ENCODE measurements around the gene INSM1. TPM values are rescaled to one million over a fixed set of nuclear protein-coding genes. Genes with fewer than 3 reads are reported as not detected.

INSM1 gene, protein sequence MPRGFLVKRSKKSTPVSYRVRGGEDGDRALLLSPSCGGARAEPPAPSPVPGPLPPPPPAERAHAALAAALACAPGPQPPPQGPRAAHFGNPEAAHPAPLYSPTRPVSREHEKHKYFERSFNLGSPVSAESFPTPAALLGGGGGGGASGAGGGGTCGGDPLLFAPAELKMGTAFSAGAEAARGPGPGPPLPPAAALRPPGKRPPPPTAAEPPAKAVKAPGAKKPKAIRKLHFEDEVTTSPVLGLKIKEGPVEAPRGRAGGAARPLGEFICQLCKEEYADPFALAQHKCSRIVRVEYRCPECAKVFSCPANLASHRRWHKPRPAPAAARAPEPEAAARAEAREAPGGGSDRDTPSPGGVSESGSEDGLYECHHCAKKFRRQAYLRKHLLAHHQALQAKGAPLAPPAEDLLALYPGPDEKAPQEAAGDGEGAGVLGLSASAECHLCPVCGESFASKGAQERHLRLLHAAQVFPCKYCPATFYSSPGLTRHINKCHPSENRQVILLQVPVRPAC
- not detected for total RNA-seq

DNA sequence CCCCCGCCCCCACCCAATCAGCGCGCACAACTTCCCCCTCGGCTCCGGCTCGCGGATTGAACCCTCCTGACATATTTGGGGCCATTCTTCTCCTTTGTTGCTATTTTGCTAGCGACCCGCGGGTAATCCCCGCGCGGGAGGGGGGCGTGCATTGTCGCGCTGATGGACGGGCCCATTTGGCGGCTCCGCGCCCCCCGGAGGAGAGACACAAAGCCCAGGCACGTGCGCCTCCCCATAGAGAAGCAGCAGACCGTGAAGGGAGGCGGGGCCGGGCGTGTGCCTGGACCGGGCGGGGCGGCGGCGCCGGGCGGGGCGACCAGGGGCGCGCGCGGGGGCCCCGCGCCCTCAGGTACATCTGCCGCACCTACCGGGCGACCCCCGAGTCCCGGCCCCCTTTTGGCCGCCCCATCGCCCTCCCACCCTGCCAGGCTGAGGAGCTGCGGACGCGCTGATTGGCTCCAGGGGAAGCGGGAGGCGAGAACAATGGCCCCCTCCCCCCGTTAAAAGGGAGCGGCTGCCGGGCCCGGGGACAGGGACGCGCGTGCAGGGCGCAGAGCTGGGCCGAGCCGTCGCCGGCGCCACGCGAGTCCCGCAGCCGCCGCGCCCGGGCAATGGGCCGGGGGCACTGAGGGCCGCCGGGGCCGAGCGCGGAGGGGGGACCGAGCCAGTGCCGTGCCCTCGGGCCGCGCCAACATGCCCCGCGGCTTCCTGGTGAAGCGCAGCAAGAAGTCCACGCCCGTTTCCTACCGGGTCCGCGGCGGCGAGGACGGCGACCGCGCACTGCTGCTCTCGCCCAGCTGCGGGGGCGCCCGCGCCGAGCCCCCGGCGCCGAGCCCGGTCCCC is at the start of gene INSM1:
Gene INSM1, plus strand, starts transcription at position 530 of the 843 bp plus-strand sequence. Its CDS starts 164 bp downstream, at position 694.
- DNase-seq (no peak), ATAC-seq (no peak)
- in situ Hi-C loops (cut with MboI; ENCODE audit: low sequenced_read_pairs in 4 of 4) (no loop called here), intact Hi-C loops (cut with DNase I; ENCODE audit: low total_unique reads) (no loop called here)
- H3K36me3 ChIP-seq = no peaks in the 10 kb centered on the region
- peaks cover 3 to 8% of the 10 kb centered on the region in 2 donors for H3K4me1 ChIP-seq
- no peak within 1 kb of the TSS for H3K27ac ChIP-seq
- H3K9me3 ChIP-seq = no peaks in the 10 kb centered on the region
- TF ChIP-seq POLR2A (IDR thresholded peaks at IDR 0.05) (no peak), CTCF (IDR thresholded peaks at IDR 0.05 in 4 of 5, conservative IDR thresholded peaks at IDR 0.05 in 1 of 5) (no peak)
- H3K27me3 ChIP-seq = peaks cover 66 to 72% (median 70%) of the 10 kb centered on the region in 3 donors
- H3K4me3 ChIP-seq = peak within 1 kb of the TSS in 3 of 4 donors; percentile 36 to 46 (median 39)

DNA sequence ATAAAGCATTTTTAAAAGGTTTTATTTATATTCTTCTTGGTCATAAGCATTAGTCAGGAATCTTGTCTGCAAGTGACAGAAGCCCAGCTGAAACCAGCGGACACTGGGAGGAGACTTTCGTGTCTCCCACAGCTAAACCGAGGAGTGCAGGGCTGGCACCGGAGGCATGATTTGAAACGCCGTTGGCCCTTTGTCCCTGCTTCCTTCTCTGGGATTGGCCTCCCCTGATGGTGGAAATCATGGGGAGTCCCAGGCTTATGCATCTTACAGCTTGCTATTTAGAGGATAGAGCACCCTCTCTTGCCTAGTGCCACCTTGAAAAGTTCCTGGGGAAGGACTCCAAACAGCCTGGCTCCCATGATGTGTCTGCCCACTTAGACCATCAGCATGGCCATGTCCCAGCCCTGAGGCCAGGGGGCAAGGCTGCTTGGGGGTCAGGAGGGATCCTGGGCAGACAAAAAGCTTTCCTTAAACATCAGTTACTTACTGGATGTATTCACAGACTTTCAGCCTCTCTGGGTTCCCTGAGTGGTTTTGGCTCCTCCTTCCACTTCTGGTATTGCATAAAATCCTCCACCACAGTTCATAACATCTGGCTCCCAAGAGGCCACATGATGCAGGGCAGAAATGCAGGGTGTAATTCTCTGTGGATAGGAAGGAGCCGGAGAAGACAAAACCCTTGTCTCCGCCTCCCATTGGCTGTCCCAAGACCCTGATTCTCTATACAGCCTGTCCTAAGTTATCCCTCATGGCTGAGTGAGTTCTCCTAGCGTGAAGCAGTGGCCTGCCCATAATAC is 49.3 kb upstream of the INSM1 start:
- Histone ChIP-seq H3K36me3 (no peaks in the 10 kb centered on the region), H3K9me3 (no peaks in the 10 kb centered on the region), H3K27ac (peak overlapping the region in 2 of 4 donors; percentile 20 to 26), H3K4me3 (no peak overlapping the region), H3K27me3 (no peaks in the 10 kb centered on the region), H3K4me1 (no peaks in the 10 kb centered on the region)
- DNase-seq = peak; percentile 12 to 39
- in situ Hi-C loops (cut with MboI; ENCODE audit: low sequenced_read_pairs in 4 of 4) = no loop called here
- ATAC-seq = peak in 1 of 2 donors; percentile 44
- TF ChIP-seq CTCF (IDR thresholded peaks at IDR 0.05 in 4 of 5, conservative IDR thresholded peaks at IDR 0.05 in 1 of 5) = no peak
- TF ChIP-seq POLR2A (IDR thresholded peaks at IDR 0.05) = no peak
- intact Hi-C loops (cut with DNase I; ENCODE audit: low total_unique reads) = no loop called here

GRCh38 chr20:20321134-20321533 is 46.8 kb upstream of the INSM1 start:
- no peak overlapping the region for H3K4me3 ChIP-seq
- intact Hi-C loops (cut with DNase I; ENCODE audit: low total_unique reads) (no loop called here), in situ Hi-C loops (cut with MboI; ENCODE audit: low sequenced_read_pairs in 4 of 4) (no loop called here)
- no peak for TF ChIP-seq CTCF (IDR thresholded peaks at IDR 0.05 in 4 of 5, conservative IDR thresholded peaks at IDR 0.05 in 1 of 5)
- no peak for TF ChIP-seq POLR2A (IDR thresholded peaks at IDR 0.05)
- no peak for ATAC-seq
- H3K36me3 ChIP-seq = no peaks in the 10 kb centered on the region
- H3K4me1 ChIP-seq = no peaks in the 10 kb centered on the region
- no peaks in the 10 kb centered on the region for H3K9me3 ChIP-seq
- H3K27ac ChIP-seq = no peak overlapping the region
- H3K27me3 ChIP-seq = no peaks in the 10 kb centered on the region
- no peak for DNase-seq

- no peak for DNase-seq
- no peak for ATAC-seq
- in situ Hi-C loops (cut with MboI; ENCODE audit: low sequenced_read_pairs in 4 of 4) = no loop called here
- Histone ChIP-seq H3K4me3 (no peak overlapping the region), H3K27ac (no peak overlapping the region), H3K4me1 (no peaks in the 10 kb centered on the region), H3K9me3 (no peaks in the 10 kb centered on the region), H3K36me3 (no peaks in the 10 kb centered on the region), H3K27me3 (no peaks in the 10 kb centered on the region)
- intact Hi-C loops (cut with DNase I; ENCODE audit: low total_unique reads) = no loop called here
- no peak for TF ChIP-seq POLR2A (IDR thresholded peaks at IDR 0.05)
- no peak for TF ChIP-seq CTCF (IDR thresholded peaks at IDR 0.05 in 4 of 5, conservative IDR thresholded peaks at IDR 0.05 in 1 of 5)
Measured at GRCh38 chr20:20321917-20322316, 46.0 kb upstream of the INSM1 start.

All from gastrocnemius medialis (tissue), 4 donors.